GM21360 (cell line): ENCODE data around the gene GJC1.

Source experiments
- ATAC-seq: cut with Tn5 transposase; IDR thresholded peaks from one replicate; pipeline ENCODE4 v1.9.1; 2021; ENCODE audit warnings: mild to moderate bottlenecking, moderate library complexity; ENCODE audit not compliant: unreplicated experiment

The GJC1 gene

GRCh38 chr17:44829523-44830358 is at the start of gene GJC1:
TSS of gene GJC1 (minus strand) at chr17:44830287. CDS start at chr17:44805817, 24,470 bp downstream.
- no peak for ATAC-seq

GRCh38 chr17:44879376-44879775 is 49.3 kb upstream of the GJC1 start:
- ATAC-seq: no peak

GRCh38 chr17:44878627-44879221 is 48.6 kb upstream of the GJC1 start:
- no peak for ATAC-seq

- no peak for ATAC-seq
Observed at GRCh38 chr17:44877121-44877520, 47.0 kb upstream of the GJC1 start.

- ATAC-seq: no peak
Observed at GRCh38 chr17:44875761-44876160, 45.7 kb upstream of the GJC1 start.

GRCh38 chr17:44872131-44872768 is 42.2 kb upstream of the GJC1 start:
- no peak for ATAC-seq

- ATAC-seq: no peak
Observed at GRCh38 chr17:44871556-44871955, 41.5 kb upstream of the GJC1 start.

- ATAC-seq: no peak
Observed at GRCh38 chr17:44867841-44868240, 37.8 kb upstream of the GJC1 start.

GRCh38 chr17:44865931-44866330 is 35.8 kb upstream of the GJC1 start:
- no peak for ATAC-seq

- no peak for ATAC-seq
Observed at GRCh38 chr17:44865231-44865660, 35.2 kb upstream of the GJC1 start.

- no peak for ATAC-seq
Observed at GRCh38 chr17:44864831-44865230, 34.7 kb upstream of the GJC1 start.

GRCh38 chr17:44863061-44863918 is 33.2 kb upstream of the GJC1 start:
- no peak for ATAC-seq

- ATAC-seq: no peak
Observed at GRCh38 chr17:44862278-44862914, 32.3 kb upstream of the GJC1 start.

- no peak for ATAC-seq
Observed at GRCh38 chr17:44859701-44860100, 29.6 kb upstream of the GJC1 start.

- ATAC-seq: no peak
Observed at GRCh38 chr17:44854192-44854591, 24.1 kb upstream of the GJC1 start.

GRCh38 chr17:44850612-44851011 is 20.5 kb upstream of the GJC1 start:
- ATAC-seq: no peak

- no peak for ATAC-seq
Observed at GRCh38 chr17:44850025-44850424, 19.9 kb upstream of the GJC1 start.

- no peak for ATAC-seq
Observed at GRCh38 chr17:44848961-44849489, 18.9 kb upstream of the GJC1 start.

GRCh38 chr17:44848257-44848795 is 18.2 kb upstream of the GJC1 start:
- no peak for ATAC-seq

- no peak for ATAC-seq
Observed at GRCh38 chr17:44847586-44847985, 17.5 kb upstream of the GJC1 start, which contains the start of gene HIGD1B. TSS of gene HIGD1B (plus strand) at chr17:44847883. CDS start at chr17:44848153, 270 bp downstream.
